Right renal cortex interstitium (tissue), 3 donors: ENCODE measurements around the gene CABP5. TPM values are rescaled to one million over a fixed set of nuclear protein-coding genes. Genes with fewer than 3 reads are reported as not detected.

Experiments
- DNase-seq, 3 donors: peaks; one replicate each; pipeline ENCODE4 v3.0.0-alpha.2; 2013; ENCODE audit warnings: low read depth in 3 of 3, low spot score in 2 of 3
- polyA plus RNA-seq, 3 donors: library from polyadenylated mRNA; unstranded; fragments of 120-200 nt; gene quantifications; one replicate each; pipeline ENCODE4 v1.2.1, GENCODE V29; 2013; ENCODE audit not compliant: insufficient read length in 3 of 3

Gene CABP5
- polyA plus RNA-seq, 3 donors = not detected

GRCh38 chr19:48033604-48034003 is 10.3 kb downstream of the CABP5 start:
- DNase-seq = no peak

GRCh38 chr19:48030073-48030472 is 13.8 kb downstream of the CABP5 start:
- DNase-seq = no peak

GRCh38 chr19:48029431-48029830 is 14.4 kb downstream of the CABP5 start:
- DNase-seq = no peak

GRCh38 chr19:48025480-48025879 is 18.4 kb downstream of the CABP5 start:
- DNase-seq = no peak

GRCh38 chr19:48023518-48023917 is 20.4 kb downstream of the CABP5 start:
- no peak for DNase-seq

GRCh38 chr19:48023011-48023410 is 20.9 kb downstream of the CABP5 start:
- DNase-seq = no peak

GRCh38 chr19:48020686-48021085 is 23.2 kb downstream of the CABP5 start:
- no peak for DNase-seq

GRCh38 chr19:48010932-48011758 is 32.7 kb downstream of the CABP5 start:
- no peak for DNase-seq

- DNase-seq = no peak
These were observed 37.1 kb downstream of the CABP5 start for GRCh38 chr19:48006762-48007161.

- no peak for DNase-seq
These were observed 39.6 kb downstream of the CABP5 start for GRCh38 chr19:48004236-48004635.

- no peak for DNase-seq
These were observed 43.0 kb downstream of the CABP5 start for GRCh38 chr19:48000846-48001245.

- no peak for DNase-seq
These were observed 45.1 kb downstream of the CABP5 start for GRCh38 chr19:47998800-47999199.

- no peak for DNase-seq
These were observed 47.6 kb downstream of the CABP5 start for GRCh38 chr19:47996230-47996727.

GRCh38 chr19:47994209-47994802 is 49.6 kb downstream of the CABP5 start, which contains the start of gene ELSPBP1:
Gene ELSPBP1, plus strand, starts transcription at chr19:47994632. Its CDS starts 14,036 bp downstream, at chr19:48008668.
- DNase-seq = peak; percentile 37 to 57 (median 40)

- no peak for DNase-seq
These were observed 51.8 kb downstream of the CABP5 start, which contains the start of gene BSPH1 for GRCh38 chr19:47992070-47992469. Gene BSPH1, minus strand, starts transcription at chr19:47992170. Its CDS starts 89 bp downstream, at chr19:47992081.

- DNase-seq = no peak
These were observed 52.6 kb downstream of the CABP5 start for GRCh38 chr19:47991191-47991808.

Other genes with a start within 250 kb of the CABP5 start
- not detected for gene TPRX1, start 239.5 kb downstream of the CABP5 start, polyA plus RNA-seq
- gene CRX, start 222.1 kb downstream of the CABP5 start, polyA plus RNA-seq = not detected
- not detected for gene TPRX2, start 184.8 kb downstream of the CABP5 start, polyA plus RNA-seq
- gene SULT2A1, start 157.8 kb downstream of the CABP5 start, polyA plus RNA-seq = under 1 TPM in 2 of 3 donors, not detected in 1; 0.10 to 0.33 TPM
- gene BSPH1, start 51.9 kb downstream of the CABP5 start, polyA plus RNA-seq = not detected
- gene ELSPBP1, start 49.4 kb downstream of the CABP5 start, polyA plus RNA-seq = under 1 TPM in 2 of 3 donors, not detected in 1; 0.31 to 0.76 TPM
- 1 to 10 TPM; 5.0 to 6.8 (median 6.4) TPM for gene PLA2G4C, start 66.7 kb upstream of the CABP5 start, polyA plus RNA-seq
- gene LIG1, start 126.3 kb upstream of the CABP5 start, polyA plus RNA-seq = 10 to 100 TPM; 55.5 to 62.1 (median 58.0) TPM
- gene ZSWIM9, start 126.6 kb upstream of the CABP5 start, polyA plus RNA-seq = 10 to 100 TPM in 1 of 3 donors, 1 to 10 TPM in 2; 9.5 to 10.5 (median 9.9) TPM
- 10 to 100 TPM; 50.6 to 61.0 (median 55.2) TPM for gene CARD8, start 211.8 kb upstream of the CABP5 start, polyA plus RNA-seq
- 1 to 10 TPM; 5.9 to 9.0 (median 6.9) TPM for gene ZNF114, start 226.0 kb upstream of the CABP5 start, polyA plus RNA-seq